HG03342 (cell line): ENCODE measurements around the gene H3-3A.

Source experiments
- ATAC-seq: cut with Tn5 transposase; IDR thresholded peaks from one replicate; pipeline ENCODE4 v1.9.1; 2021; ENCODE audit warnings: mild to moderate bottlenecking, moderate library complexity; ENCODE audit not compliant: unreplicated experiment

The H3-3A gene

DNA sequence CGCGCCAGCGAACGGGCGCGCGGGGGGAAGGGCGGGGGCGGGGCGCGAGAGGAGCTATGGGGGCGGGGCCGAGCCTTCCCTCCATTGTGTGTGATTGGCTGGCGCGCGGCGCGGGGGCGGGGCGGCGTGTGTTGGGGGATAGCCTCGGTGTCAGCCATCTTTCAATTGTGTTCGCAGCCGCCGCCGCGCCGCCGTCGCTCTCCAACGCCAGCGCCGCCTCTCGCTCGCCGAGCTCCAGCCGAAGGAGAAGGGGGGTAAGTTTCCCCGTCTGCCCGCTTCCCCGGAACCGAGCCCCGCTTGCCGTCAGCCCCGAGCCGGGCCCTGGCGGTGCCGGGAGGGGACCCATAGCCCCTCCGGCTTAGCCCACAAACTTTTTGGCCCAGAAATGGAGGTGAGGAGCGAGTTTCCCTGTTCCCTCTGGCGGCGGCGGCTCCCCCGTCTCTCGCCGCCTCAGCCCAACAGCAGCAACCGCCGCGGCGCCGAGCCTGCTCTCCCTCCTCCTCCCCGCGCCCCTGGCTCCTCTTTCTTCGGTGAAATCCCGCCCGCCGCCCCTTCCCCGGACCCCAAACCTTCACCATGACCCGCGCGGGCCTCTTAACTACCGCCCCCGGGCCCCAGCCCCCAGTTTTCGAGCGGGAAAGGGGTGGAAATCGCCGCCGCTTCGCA is at the start of gene H3-3A:
Gene H3-3A (plus strand): TSS at position 159 of the 666 bp plus-strand sequence. CDS start 1,636 bp downstream, outside the sequence.
- peak; percentile 68 for ATAC-seq

DNA sequence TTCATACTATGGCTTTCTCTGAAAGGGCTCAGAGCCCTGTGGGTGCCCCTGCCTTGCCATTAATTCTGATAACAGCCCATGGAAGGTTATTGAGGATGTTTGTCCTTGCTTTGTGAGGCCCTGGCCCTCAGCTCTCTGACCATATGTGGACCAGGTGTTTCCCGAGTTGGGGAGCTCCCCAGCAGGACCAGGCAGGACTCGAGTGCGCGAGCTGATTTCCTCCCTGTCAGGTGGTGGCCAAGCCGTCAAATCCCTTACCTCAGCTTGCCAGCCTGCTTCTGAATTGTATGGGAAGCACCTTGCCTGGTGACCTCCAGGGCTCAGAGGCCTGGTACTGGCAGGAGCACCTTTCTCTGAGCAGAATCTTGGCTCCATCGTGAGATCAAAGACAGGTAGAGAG is 45.4 kb upstream of the H3-3A start:
- ATAC-seq: no peak

DNA sequence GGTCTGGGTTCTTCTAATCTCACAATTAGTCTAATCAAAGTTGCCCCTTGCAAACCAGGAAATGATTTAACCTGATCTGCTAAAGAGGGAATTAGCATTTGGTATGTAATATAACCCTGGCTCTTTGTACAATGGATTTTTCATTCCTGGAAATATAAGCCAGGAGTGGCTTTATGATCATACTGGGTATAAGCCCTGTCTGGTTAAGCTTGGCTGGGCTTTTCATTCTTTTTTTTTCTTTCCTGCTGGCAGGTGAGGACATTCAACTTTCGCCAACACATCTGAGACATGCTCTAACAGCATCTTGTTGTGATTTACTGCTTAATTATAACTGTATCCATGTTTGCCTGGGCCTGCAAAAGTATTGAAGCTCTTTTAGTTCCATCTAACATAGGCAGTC is 42.9 kb upstream of the H3-3A start:
- no peak for ATAC-seq

DNA sequence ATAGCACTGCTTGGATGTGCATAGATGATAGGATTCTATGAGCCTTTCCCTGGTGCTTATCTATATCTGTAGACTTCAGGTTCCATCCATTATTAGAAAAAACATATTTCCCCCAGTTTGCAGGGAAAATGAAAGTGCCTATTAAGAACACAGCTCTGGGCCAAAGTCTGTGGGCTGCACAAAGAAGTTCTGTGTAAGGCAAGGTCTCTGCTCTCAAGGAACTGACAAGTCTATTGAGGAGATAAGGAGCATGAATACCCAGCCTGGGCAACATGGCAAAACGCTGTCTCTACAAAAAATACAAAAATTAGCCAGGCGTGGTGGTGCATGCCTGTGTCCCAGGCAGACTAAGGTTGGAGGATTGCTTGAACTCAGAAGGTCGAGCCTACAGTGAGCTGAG is 41.1 kb upstream of the H3-3A start:
- no peak for ATAC-seq

DNA sequence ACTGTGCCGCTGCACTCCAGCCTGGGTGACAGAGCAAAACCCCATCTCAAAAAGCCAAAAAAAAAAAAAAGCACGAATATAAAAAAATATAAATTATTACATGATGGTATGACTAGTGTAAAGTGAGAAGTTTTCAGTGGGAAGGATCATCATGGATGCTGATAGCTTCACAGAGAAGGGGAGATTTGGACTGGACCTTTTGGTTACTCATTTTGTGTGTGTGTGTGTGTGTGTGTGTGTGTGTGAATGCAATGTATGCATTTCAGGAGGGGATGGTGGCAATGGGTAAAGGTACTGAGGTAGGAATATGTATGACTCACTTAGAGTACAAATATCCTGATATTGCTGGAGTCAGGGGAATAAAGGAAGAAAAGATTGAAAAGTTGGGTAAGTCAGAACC is 40.7 kb upstream of the H3-3A start:
- no peak for ATAC-seq

DNA sequence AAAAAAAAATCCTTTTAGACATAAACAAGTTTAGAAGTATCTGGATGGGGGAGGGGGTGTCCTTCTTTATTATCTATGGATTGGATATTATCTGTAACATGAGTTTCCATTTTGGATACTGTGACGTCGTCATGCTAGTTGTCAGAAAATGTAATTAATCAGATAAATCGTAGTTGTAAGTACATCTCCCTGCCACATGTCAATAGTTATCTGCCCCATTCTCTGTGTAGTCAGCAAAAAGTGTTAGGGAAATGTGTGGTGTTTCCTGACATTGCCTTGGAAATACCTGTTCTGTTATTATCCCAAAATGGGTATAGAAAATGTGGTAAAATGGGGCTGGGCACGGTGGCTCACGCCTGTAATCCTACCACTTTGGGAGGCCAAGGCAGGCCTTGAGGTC is 38.8 kb upstream of the H3-3A start:
- no peak for ATAC-seq

DNA sequence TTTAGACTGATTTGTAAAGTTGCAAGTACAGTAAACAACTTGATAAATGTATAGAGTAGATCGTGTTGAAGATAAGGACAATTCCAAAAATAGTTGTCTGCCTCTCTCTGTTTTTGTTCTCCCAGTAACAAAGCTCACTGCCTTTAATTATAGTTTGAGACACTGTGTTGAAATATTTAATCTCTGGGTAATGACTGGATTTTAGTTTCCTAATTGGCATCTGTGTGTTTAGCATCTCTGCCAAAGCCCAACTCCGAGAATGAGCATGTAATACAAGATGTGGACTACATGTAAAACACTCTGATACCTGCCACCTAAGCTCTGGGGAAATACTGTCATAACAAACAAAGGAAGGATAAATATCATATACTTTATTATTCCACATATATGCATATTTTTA is 35.7 kb upstream of the H3-3A start:
- no peak for ATAC-seq

DNA sequence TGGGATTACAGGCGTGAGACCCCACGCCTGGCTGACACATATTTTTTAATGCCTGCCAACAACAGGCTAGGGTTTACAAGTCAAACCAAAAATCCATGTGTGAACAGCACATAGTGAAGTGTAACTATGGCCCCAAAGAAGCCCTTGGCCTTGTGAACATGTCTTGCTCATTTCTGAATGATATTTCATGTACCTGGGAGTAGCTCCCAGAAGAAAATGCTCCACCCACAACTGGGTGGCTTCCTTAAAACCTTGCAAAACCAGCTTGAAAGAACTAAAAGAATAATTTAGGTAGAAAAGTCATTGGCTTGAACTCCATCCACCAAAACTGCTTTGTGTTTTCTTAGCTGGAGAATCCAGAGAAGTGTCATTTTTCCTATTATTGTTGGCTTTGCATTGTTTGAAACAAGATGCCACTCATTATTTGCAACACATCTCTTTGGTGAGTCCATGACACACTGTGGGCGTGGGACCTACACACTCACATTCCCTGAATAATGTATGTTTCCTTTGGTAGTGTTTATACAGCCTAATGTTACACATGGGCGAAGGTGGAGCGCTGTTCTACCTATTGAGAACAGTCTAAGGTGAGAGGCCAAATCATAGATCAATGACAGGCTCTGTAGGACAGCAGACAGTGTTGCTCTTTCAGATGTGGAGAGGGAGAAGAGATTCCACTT is 34.8 kb upstream of the H3-3A start:
- no peak for ATAC-seq

DNA sequence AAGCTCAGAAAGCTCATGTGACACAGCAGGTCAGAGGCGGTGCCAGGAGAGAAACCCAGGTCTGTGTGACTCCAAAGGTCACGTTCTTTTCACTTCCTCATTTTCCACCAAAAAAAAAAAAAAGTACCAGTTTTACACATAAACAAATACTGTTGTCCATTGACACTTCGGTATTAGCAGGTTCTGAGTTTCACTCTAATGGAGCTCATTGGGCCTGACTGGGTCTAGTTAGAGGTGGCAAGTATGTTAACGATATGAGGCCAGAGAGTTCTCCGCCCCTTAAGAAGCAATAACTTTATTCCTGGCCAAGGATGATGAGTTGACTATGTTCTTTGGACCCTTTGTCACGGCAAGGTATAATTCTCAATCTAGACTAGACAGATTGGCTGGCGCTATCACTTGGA is 33.4 kb upstream of the H3-3A start:
- ATAC-seq: peak; percentile 90

DNA sequence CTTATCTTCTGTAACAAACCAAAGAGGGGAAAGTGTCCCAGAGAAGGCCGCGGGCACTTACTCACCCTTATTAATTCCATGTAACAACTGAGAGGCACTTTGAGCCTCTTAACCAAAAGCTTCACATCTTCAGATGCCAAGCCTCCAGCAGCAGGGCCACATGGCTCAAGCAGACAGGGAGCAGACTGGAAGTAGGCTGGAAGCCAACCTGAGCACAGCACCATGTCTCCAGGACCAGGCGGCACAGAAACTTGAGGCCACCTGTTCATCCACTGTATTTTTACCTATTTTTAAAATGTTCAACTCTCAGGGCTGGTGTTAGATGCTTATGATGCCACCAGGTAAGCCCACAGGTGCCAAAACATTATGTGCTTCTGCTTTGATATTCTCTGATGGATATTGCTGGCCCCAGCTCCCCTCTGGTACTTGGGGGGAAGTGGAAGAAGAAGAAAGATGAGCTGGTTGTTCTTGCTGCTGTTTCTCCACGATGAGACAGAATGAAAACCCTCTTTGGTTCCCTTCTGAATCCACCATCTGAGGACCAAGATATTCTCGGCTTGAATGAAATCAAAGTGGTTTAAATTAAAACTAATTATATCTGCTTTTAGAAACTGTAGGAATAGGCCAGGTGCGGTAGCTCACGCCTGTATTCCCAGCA is 32.8 kb upstream of the H3-3A start:
- no peak for ATAC-seq

DNA sequence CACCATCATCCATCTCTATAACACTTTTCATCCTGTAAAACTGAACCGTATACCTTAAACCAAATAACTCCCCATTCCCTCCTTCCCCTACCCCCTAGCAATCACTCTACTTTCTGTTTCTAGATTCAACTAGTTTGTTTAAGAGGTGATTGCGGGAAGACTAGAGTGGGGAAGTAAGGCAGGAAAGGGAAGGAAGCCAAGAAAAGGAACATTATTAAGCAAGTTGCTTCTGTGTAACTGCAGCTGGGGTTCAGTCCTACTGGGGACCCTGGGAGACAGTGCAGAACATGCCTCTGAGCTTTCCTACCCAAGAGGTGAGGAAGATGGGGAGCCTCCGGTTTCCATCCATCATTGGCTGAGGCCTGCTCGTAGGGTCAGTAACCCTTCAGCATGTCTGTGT is 28.9 kb upstream of the H3-3A start:
- no peak for ATAC-seq

DNA sequence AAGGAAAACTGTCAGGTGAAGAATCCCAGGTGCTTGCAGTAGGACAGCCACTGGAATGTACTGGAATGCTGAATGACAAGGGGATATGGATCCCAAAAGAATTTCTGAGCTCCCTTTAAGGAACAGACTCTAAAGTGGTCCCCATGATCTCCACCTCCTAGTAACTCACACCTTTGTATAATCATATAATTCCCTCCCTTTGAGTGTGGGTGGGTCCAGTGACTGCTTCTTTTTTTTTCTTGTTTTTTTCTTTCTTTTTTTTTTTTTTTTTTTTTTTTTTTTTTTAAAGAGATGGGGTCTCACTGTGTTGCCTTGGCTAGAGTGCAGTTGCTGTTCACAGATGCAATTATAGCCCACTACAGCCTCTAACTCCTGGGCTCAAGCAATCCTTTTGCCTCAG is 28.5 kb upstream of the H3-3A start:
- ATAC-seq: no peak

DNA sequence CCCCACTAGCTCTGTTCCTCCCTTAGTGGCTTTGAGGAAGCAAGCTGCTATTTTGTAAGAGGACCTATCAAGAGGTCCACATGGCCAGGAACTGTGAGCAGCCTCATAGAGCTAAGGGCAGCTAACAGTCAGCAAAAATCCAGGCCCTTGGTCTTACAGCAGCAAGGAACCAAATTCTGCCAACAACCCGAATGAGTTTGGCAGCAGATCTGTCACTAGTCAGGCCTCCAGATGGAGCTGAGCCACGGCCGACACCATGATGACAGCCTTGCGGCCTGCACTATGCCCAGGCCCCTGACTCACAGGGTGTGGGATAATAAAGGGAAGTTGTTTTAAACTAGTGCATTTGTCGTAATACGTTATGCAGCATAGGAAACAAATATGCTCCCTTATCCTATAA is 28.0 kb upstream of the H3-3A start:
- ATAC-seq: no peak

DNA sequence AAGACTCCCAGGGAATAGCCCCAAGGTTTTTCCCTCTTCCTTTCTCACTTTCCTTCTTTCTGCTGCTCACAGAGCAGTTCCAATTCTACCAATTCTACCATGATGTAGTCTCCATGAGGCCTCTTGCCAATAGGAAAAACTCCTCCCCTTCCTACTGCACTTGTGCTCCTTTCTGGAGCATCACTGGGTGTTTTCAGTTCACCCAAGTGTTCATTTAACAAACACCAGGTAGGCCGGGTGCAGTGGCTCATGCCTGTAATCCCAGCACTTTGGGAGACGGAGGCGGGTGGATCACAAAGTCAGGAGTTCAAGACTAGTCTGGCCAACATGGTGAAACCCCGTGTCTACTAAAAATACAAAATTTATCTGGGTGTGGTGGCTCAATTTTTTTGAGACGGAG is 26.6 kb upstream of the H3-3A start:
- ATAC-seq: no peak

DNA sequence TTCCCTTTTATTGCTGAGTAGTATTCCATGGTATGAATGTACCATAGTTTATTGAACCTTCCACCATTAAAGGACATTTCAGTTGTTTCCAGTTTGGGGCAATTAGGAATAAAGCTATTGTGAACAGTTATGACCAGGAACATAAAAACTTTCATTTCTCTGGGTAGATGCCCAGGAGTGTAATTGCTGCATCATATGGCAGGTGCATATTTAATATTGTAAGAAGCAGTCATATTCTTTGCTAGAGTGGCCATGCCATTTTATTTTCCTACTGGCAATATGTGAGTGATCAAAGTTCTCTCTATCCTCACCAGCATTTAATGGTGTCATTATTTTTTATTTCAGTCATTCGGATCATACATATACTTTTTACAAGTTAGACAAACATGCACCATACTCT is 23.9 kb upstream of the H3-3A start:
- ATAC-seq: no peak

DNA sequence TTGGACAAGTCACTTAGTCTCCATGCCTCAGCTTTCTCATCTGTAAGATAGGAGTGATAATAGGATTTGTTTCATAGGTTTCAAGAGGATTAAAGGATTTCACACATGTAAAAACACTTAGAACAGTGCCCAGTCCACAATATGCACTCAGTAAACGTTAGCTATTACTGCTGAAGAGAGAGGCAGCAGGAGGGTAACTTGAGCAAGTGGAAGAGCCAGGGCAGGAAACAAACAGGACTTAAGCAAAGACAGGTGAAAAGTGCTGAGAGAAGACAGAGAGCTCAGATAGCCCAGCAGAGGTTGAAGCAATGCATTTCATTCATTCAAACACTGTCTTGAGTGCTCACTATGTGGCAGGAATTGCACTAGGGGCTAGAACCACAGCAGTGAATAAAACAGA is 21.1 kb upstream of the H3-3A start:
- no peak for ATAC-seq

DNA sequence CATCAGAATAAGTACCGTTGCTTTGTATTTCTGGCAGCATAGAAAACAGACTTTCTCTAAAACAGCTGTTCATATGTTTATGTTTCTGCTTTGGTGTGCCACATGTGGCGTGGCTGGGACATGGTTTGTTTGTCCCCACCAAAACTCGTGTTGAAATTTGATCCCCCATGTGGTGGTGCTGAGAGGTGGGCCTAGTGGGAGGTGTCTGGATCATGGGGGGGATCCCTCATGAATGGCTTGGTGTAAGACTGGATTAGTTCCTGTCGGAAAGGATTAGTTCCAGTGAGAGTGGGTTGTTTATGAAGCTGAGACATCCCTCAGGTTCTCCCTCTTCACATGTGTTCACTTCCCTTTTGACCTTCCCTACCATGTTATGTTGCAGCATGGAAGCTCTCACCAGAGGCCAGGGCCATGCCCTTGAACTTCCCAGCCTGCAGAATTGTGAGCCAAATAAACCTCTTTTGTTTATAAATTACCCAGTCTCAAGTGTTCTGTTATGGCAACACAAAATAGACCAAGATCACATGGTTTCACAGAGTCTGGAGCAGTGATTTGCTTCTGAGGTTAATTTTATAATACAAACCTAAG is 17.9 kb upstream of the H3-3A start:
- no peak for ATAC-seq

DNA sequence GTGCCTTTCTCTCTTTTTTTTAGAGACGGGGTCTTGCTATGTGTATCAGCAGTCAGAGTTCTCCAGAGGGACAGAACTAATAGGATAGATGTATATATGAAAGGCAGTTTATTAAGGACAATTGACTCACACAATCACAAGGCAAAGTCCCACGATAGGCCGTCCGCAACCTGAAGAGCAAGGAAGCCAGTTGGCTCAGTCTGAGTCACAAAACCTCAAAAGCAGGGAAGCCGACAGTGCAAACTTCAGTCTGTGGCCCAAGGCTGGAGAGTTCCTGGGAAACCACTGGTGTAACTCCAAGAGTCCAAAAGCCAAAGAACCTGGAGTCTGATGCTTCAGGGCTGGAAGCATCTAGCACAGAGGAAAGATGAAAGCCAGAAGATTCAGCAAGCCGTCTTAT is 16.3 kb upstream of the H3-3A start:
- ATAC-seq: no peak

DNA sequence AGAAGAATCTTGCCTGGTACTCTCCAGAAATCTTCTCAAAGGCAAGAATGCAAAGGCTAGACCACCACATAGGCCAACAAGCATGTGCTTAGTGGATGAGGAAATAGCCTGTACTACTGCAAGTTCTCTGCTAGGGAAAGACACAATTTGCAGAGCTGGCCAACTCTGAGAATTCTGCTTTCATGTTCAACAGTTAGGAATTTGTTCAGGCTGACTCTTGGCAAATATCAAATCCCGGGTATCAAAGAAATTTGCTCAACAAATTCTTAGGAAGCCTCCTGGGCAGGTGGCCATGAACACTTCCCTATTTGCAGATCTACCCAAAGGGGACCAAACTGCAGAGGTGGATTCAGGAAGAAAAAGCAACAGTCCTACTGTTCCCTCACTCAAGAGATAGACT is 15.0 kb upstream of the H3-3A start:
- no peak for ATAC-seq

DNA sequence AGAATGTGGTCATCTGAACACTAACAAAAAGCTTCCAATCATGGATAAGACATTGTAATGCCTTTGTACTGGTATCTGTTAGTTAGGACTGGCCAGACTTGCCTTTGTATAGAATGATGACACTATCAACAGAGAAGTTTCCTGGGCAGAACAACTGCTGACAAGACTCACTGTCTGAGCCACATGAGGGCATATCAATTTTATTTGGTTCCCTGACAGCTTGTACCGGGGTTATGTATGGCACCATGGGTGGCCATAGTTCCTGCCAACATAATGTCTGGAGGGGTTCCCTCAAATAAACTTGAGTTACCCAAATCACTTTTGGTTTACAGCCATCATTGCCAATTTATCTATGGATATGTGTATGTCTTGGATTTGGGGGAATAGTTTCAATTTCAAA is 13.6 kb upstream of the H3-3A start:
- ATAC-seq: no peak

DNA sequence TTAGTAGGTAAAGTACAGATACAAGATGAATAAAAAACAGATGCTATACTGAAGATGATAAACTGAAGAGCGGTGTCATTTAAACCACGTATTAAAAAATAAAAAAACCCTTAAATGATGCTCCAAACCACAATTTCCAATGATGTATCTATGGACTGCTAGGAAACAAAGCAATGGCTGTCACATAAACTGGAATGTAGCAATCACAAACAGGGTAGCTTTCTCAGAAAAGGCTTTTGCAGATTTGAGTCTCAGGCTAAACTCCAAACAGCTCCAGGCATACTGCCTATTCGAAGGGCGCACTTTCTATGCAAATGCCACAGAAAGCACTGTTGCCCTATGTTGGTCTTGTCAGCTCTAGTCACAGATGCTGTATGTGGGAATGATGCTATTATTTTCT is 12.4 kb upstream of the H3-3A start:
- ATAC-seq: no peak

DNA sequence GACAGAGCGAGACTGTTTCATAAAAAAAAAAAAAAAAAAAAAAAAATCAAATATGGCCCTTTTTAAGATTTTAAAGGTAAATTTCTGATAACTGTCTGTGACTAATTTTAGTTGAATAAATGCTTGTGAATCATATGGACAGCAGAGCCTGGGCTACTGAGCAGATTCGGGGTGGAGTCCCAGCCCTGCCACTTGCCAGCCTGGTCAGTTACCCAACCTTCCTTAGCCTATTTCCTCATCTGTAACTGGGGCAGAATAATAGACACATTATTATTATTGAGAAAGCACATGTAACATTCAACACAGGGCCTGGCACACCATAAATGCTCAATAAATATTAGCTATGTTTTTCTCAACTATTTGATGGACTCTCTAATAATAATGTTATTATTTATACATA is 11.2 kb upstream of the H3-3A start:
- ATAC-seq: no peak
